KMS-11 (cell line): ENCODE measurements around the gene IRF7.
"Not testable (repeated sequence)": the region's sequence is repeated elsewhere in the genome, so short reads cannot be mapped to it uniquely, and the experiment has no call there.

Experiments
- H2AFZ ChIP-seq: fragments of 200-600 bp; sonication (generic); 2 replicates; pipeline ENCODE4 v1.6.1; 2016; ENCODE audit warnings: antibody characterized with exemption, mixed run types, low read depth
- H3K27ac ChIP-seq: fragments of 200-600 bp; sonication (generic); 2 replicates; pipeline ENCODE4 v1.6.1; 2016; ENCODE audit warnings: mild to moderate bottlenecking, mixed run types
- H3K27me3 ChIP-seq: fragments of 200-600 bp; sonication (generic); 2 replicates; pipeline ENCODE4 v1.6.1; 2017; ENCODE audit warnings: mild to moderate bottlenecking, low read depth, mixed run types, moderate library complexity; ENCODE audit not compliant: insufficient read depth
- H3K36me3 ChIP-seq: fragments of 200-600 bp; sonication (generic); 2 replicates; pipeline ENCODE4 v1.6.1; 2017; ENCODE audit warnings: mild to moderate bottlenecking, mixed run types; ENCODE audit not compliant: insufficient read depth
- H3K4me1 ChIP-seq: fragments of 200-600 bp; sonication (generic); 2 replicates; pipeline ENCODE4 v1.6.1; 2016; ENCODE audit warnings: mild to moderate bottlenecking, low read depth, mixed run types; ENCODE audit not compliant: poor library complexity, severe bottlenecking
- H3K4me2 ChIP-seq: fragments of 200-600 bp; sonication (generic); 2 replicates; pipeline ENCODE4 v1.7.0; 2016; ENCODE audit warnings: mild to moderate bottlenecking, mixed run types
- H3K4me3 ChIP-seq: fragments of 200-600 bp; sonication (generic); IDR thresholded peaks from 2 replicates; pipeline ENCODE4 v1.6.1; 2017; ENCODE audit warnings: low read depth, low read length, mixed read lengths; ENCODE audit not compliant: insufficient read depth
- H3K79me2 ChIP-seq: fragments of 200-600 bp; sonication (generic); 2 replicates; pipeline ENCODE4 v1.6.1; 2016; ENCODE audit warnings: low read depth, mixed run types; ENCODE audit not compliant: insufficient read depth
- H3K9ac ChIP-seq: fragments of 200-600 bp; sonication (generic); 2 replicates; pipeline ENCODE4 v1.6.1; 2016; ENCODE audit warnings: mild to moderate bottlenecking, mixed run types
- H4K20me1 ChIP-seq: fragments of 200-600 bp; sonication (generic); 2 replicates; pipeline ENCODE4 v1.6.1; 2016; ENCODE audit warnings: mild to moderate bottlenecking, mixed run types; ENCODE audit not compliant: insufficient read depth
- CTCF ChIP-seq: fragments of 200-600 bp; sonication (generic); conservative IDR thresholded peaks from 2 replicates; pipeline ENCODE4 v1.6.1; 2017; ENCODE audit warnings: low read depth, mild to moderate bottlenecking, antibody characterized with exemption, low read length, moderate library complexity, mixed read lengths

IRF7 gene

GRCh38 chr11:650482-650881, 34.7 kb upstream of the IRF7 start:
- Histone ChIP-seq H3K36me3 (no peaks in the 10 kb centered on the region), H3K27me3 (no peaks in the 10 kb centered on the region), H3K4me1 (peaks cover 22% of the 10 kb centered on the region), H3K9ac (no peak overlapping the region), H4K20me1 (no peaks in the 10 kb centered on the region), H3K4me2 (no peak overlapping the region), H2AFZ (no peak overlapping the region), H3K4me3 (no peak overlapping the region), H3K27ac (no peak overlapping the region), H3K79me2 (no peaks in the 10 kb centered on the region)
- TF ChIP-seq CTCF = no peak

- H3K4me2 ChIP-seq, H4K20me1 ChIP-seq, H3K79me2 ChIP-seq, H3K4me3 ChIP-seq, H3K36me3 ChIP-seq, H3K27me3 ChIP-seq, H2AFZ ChIP-seq, H3K9ac ChIP-seq: not testable (repeated sequence)
- H3K27ac ChIP-seq = peak overlapping the region; percentile 83; the same call in 1 of the 2 replicates
- peaks cover 49% of the 10 kb centered on the region for H3K4me1 ChIP-seq
Measured at GRCh38 chr11:647672-648158, 32.0 kb upstream of the IRF7 start.

GRCh38 chr11:646214-646613, 30.5 kb upstream of the IRF7 start:
- Histone ChIP-seq H3K4me2 (peak overlapping the region; percentile 58; the same call in 1 of the 2 replicates), H3K36me3 (no peaks in the 10 kb centered on the region), H3K4me3 (no peak overlapping the region), H3K79me2 (no peaks in the 10 kb centered on the region), H3K4me1 (peaks cover 49% of the 10 kb centered on the region), H4K20me1 (no peaks in the 10 kb centered on the region), H2AFZ (no peak overlapping the region), H3K27me3 (no peaks in the 10 kb centered on the region), H3K9ac (0 out of 2 replicates have a peak overlapping the region, but pooled peaks have one; percentile 4), H3K27ac (peak overlapping the region; percentile 83)
- TF ChIP-seq CTCF = no peak

- no peaks in the 10 kb centered on the region for H3K79me2 ChIP-seq
- H3K4me2 ChIP-seq = peak overlapping the region; percentile 67
- H3K27me3 ChIP-seq = no peaks in the 10 kb centered on the region
- no peak overlapping the region for H3K4me3 ChIP-seq
- H3K9ac ChIP-seq = no peak overlapping the region; the same call in 1 of the 2 replicates
- H3K4me1 ChIP-seq = peaks cover 49% of the 10 kb centered on the region
- no peak overlapping the region for H2AFZ ChIP-seq
- H4K20me1 ChIP-seq = no peaks in the 10 kb centered on the region
- no peak for TF ChIP-seq CTCF
- H3K27ac ChIP-seq = peak overlapping the region; percentile 83
- H3K36me3 ChIP-seq = no peaks in the 10 kb centered on the region
Measured at GRCh38 chr11:645536-645935, 29.8 kb upstream of the IRF7 start.

GRCh38 chr11:643849-644738, 28.3 kb upstream of the IRF7 start:
- no peaks in the 10 kb centered on the region for H3K27me3 ChIP-seq
- peaks cover 49% of the 10 kb centered on the region for H3K4me1 ChIP-seq
- H4K20me1 ChIP-seq = no peaks in the 10 kb centered on the region
- H3K4me3 ChIP-seq = no peak overlapping the region
- no peak for TF ChIP-seq CTCF
- no peaks in the 10 kb centered on the region for H3K79me2 ChIP-seq
- H3K9ac ChIP-seq = no peak overlapping the region; the same call in 1 of the 2 replicates
- H3K4me2 ChIP-seq = peak overlapping the region; percentile 45; the same call in 1 of the 2 replicates
- H2AFZ ChIP-seq = no peak overlapping the region
- peak overlapping the region; percentile 67 for H3K27ac ChIP-seq
- no peaks in the 10 kb centered on the region for H3K36me3 ChIP-seq
